Loucy (cell line): ENCODE results near the gene SNAPC1.
A peak's percentile ranks its signal among the peaks of the same experiment; 100 is the strongest.

ENCODE experiments used
- H2AFZ ChIP-seq: fragments of 200-600 bp; sonication (generic); 2 replicates; pipeline ENCODE4 v1.6.0; 2016; ENCODE audit warnings: antibody characterized with exemption, mild to moderate bottlenecking, low read length, moderate library complexity
- H3F3A ChIP-seq: fragments of 200-600 bp; 2 replicates; pipeline ENCODE4 v1.6.0; 2016; ENCODE audit warnings: antibody characterized with exemption, low read depth, mild to moderate bottlenecking
- H3K27me3 ChIP-seq: fragments of 200-600 bp; sonication (generic); 2 replicates; pipeline ENCODE4 v1.6.1; 2014; ENCODE audit warnings: low read length, mild to moderate bottlenecking; ENCODE audit not compliant: insufficient read depth, poor library complexity, severe bottlenecking
- H3K36me3 ChIP-seq: fragments of 200-600 bp; sonication (generic); 2 replicates; pipeline ENCODE4 v1.6.1; 2016; ENCODE audit warnings: low read length; ENCODE audit not compliant: insufficient read depth
- H3K4me1 ChIP-seq: fragments of 200-600 bp; sonication (generic); 2 replicates; pipeline ENCODE4 v1.5.1; 2014; ENCODE audit warnings: low read length, mild to moderate bottlenecking; ENCODE audit not compliant: insufficient read depth, poor library complexity, severe bottlenecking
- H3K4me2 ChIP-seq: fragments of 200-600 bp; sonication (generic); 2 replicates; pipeline ENCODE4 v1.6.0; 2014; ENCODE audit warnings: antibody characterized with exemption, low read length, low read depth, mild to moderate bottlenecking; ENCODE audit not compliant: poor library complexity, severe bottlenecking
- H3K4me3 ChIP-seq: fragments of 200-600 bp; sonication (generic); 2 replicates; pipeline ENCODE4 v1.5.1; 2014; ENCODE audit warnings: low read length, mild to moderate bottlenecking, mixed read lengths; ENCODE audit not compliant: poor library complexity, severe bottlenecking
- H3K79me2 ChIP-seq: fragments of 200-600 bp; sonication (generic); 2 replicates; pipeline ENCODE4 v1.6.1; 2014; ENCODE audit warnings: low read length; ENCODE audit not compliant: insufficient read depth
- H3K9ac ChIP-seq: fragments of 200-600 bp; sonication (generic); 2 replicates; pipeline ENCODE4 v1.6.0; 2014; ENCODE audit warnings: mild to moderate bottlenecking, low read depth, low read length, moderate library complexity; ENCODE audit not compliant: poor library complexity, severe bottlenecking
- H3K9me2 ChIP-seq: fragments of 200-600 bp; sonication (generic); replicated peaks from 2 replicates; pipeline ENCODE4 v1.6.1; 2016; ENCODE audit warnings: low read depth, low read length, mixed read lengths
- H3K9me3 ChIP-seq: fragments of 200-600 bp; sonication (generic); 2 replicates; pipeline ENCODE4 v1.6.1; 2014; ENCODE audit warnings: mild to moderate bottlenecking, antibody characterized with exemption, low read length, low read depth; ENCODE audit not compliant: insufficient read depth
- H4K20me1 ChIP-seq: fragments of 200-600 bp; sonication (generic); 2 replicates; pipeline ENCODE4 v1.6.0; 2014; ENCODE audit warnings: antibody characterized with exemption, low read length, mild to moderate bottlenecking; ENCODE audit not compliant: insufficient read depth, poor library complexity, severe bottlenecking
- CTCF ChIP-seq: fragments of 200-600 bp; sonication (generic); conservative IDR thresholded peaks from 2 replicates; pipeline ENCODE4 v1.5.1; 2014; ENCODE audit warnings: mild to moderate bottlenecking, antibody characterized with exemption, low read length
- EZH2phosphoT487 ChIP-seq: fragments of 200-600 bp; IDR thresholded peaks from 2 replicates; pipeline ENCODE4 v1.6.1; 2018; ENCODE audit warnings: antibody characterized with exemption, mild to moderate bottlenecking, moderate library complexity, borderline replicate concordance

Gene SNAPC1, protein sequence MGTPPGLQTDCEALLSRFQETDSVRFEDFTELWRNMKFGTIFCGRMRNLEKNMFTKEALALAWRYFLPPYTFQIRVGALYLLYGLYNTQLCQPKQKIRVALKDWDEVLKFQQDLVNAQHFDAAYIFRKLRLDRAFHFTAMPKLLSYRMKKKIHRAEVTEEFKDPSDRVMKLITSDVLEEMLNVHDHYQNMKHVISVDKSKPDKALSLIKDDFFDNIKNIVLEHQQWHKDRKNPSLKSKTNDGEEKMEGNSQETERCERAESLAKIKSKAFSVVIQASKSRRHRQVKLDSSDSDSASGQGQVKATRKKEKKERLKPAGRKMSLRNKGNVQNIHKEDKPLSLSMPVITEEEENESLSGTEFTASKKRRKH

DNA sequence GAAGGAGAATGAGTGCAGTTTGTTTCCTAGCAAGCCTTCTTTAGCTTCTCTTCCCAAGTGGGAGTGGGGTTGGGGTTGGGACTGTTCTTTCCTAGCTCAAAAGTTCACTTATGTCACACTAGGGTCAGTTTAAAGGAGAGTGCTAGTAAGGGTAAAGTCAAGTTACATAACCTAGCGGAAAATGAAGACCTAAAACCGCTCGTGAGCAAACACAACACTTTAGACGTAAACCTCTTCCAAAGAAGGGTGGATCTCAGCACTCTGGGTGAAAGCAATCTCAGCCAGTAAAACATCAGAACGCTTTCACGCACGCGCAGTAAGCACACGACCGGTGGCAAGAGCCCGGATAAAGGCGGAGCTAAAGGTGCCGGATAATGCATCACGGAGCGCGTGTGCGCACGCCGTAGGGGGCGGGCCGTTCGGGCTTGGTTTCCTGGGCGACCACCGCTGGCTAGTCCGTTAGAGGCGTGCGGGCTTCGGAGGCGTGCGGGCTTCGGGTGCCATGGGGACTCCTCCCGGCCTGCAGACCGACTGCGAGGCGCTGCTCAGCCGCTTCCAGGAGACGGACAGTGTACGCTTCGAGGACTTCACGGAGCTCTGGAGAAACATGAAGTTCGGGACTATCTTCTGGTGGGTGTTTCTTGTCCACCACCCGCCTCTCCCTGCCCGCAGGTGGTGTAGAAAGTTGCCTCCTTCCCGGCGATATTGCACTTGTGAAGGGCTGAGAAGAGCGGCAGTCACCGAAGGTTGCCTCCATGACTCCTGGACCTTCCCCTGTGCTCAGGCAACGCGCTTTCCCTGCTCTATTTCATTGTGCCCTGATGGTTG, at the start of gene SNAPC1:
Gene SNAPC1 (plus strand): TSS at position 462 of the 828 bp plus-strand sequence. CDS start 41 bp downstream, at position 503.
- no peak for TF ChIP-seq CTCF
- TF ChIP-seq EZH2phosphoT487, result no peak
- no peaks in the 10 kb centered on the region for H3F3A ChIP-seq
- peaks cover 48% of the 10 kb centered on the region for H3K79me2 ChIP-seq
- peak within 1 kb of the TSS; percentile 87 for H3K4me3 ChIP-seq
- no peaks in the 10 kb centered on the region for H4K20me1 ChIP-seq
- H3K36me3 ChIP-seq, result no peaks in the 10 kb centered on the region
- peaks cover 41% of the 10 kb centered on the region for H3K4me1 ChIP-seq
- H3K9ac ChIP-seq, result peak within 1 kb of the TSS; percentile 71
- no peaks in the 10 kb centered on the region for H3K9me3 ChIP-seq
- peak within 1 kb of the TSS; percentile 83 for H2AFZ ChIP-seq
- peak within 1 kb of the TSS; percentile 91 for H3K4me2 ChIP-seq
- H3K27me3 ChIP-seq, result no peaks in the 10 kb centered on the region
- H3K9me2 ChIP-seq, result no peaks in the 10 kb centered on the region

- H3K27me3 ChIP-seq, result no peaks in the 10 kb centered on the region
- H3K79me2 ChIP-seq, result peaks cover 100% of the 10 kb centered on the region
- no peaks in the 10 kb centered on the region for H3K9me2 ChIP-seq
- TF ChIP-seq EZH2phosphoT487, result no peak
- no peak for TF ChIP-seq CTCF
- H4K20me1 ChIP-seq, result peaks cover 98% of the 10 kb centered on the region
- H3K4me3 ChIP-seq, result no peak overlapping the region
- H3F3A ChIP-seq, result peaks cover 3% of the 10 kb centered on the region; the same call in 1 of the 2 replicates
- no peak overlapping the region for H2AFZ ChIP-seq
- no peaks in the 10 kb centered on the region for H3K36me3 ChIP-seq
- H3K4me1 ChIP-seq, result peaks cover 78% of the 10 kb centered on the region
- H3K9me3 ChIP-seq, result no peaks in the 10 kb centered on the region
- no peak overlapping the region for H3K4me2 ChIP-seq
- H3K9ac ChIP-seq, result no peak overlapping the region
These were observed 48.3 kb upstream of the SNAPC1 start for GRCh38 chr14:61713724-61714437.

DNA sequence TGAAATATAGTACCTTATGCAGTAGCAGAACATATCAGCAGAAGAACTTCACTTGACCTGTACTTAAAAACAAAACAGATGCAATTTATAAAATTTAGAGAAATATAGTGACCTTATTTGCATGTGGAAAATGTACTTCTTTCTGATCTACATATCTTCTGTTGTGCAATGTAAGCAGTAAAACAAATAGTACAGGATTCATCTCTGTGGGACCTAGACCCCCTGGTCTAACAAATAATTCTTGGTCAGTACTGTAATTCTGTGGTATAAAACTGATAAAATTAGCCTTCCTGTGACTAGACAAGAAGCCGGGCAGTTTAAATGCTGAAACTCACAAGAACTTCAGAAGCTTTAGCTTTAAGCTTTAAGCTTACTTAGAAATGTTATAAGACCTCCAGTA, 45.3 kb upstream of the SNAPC1 start:
- Histone ChIP-seq H3K79me2 (peaks cover 95% of the 10 kb centered on the region), H4K20me1 (peaks cover 97% of the 10 kb centered on the region), H2AFZ (no peak overlapping the region), H3K9me3 (no peaks in the 10 kb centered on the region), H3F3A (peaks cover 20% of the 10 kb centered on the region), H3K4me2 (peak overlapping the region; percentile 86), H3K36me3 (peaks cover 7% of the 10 kb centered on the region), H3K9ac (peak overlapping the region; percentile 31), H3K4me3 (peak overlapping the region; percentile 22), H3K9me2 (no peaks in the 10 kb centered on the region), H3K4me1 (peaks cover 83% of the 10 kb centered on the region), H3K27me3 (no peaks in the 10 kb centered on the region)
- TF ChIP-seq EZH2phosphoT487, result no peak
- no peak for TF ChIP-seq CTCF
